Liver (tissue), 9 donors: Measurements from ENCODE around the gene FITM2. TPM values are rescaled to one million over a fixed set of nuclear protein-coding genes. Genes with fewer than 3 reads are reported as not detected.

Experiments
- DNase-seq: peaks from one replicate; pipeline ENCODE4 v3.0.0-alpha.2; 2017; ENCODE audit warnings: low spot score
- H3K27ac ChIP-seq, 2 donors: one replicate each; pipeline ENCODE4 v1.7.0; 2013; ENCODE audit warnings: inconsistent platforms in 2 of 2, low read length in 2 of 2, control low read depth in 1 of 2, low read depth in 1 of 2, mild to moderate bottlenecking in 1 of 2
- H3K27me3 ChIP-seq, 4 donors: one replicate each; pipeline versions ENCODE4 v1.6.1 to v1.7.0; 2013; ENCODE audit warnings: low read length in 3 of 4, inconsistent platforms in 1 of 4, mild to moderate bottlenecking in 1 of 4, moderate library complexity in 1 of 4; ENCODE audit not compliant: control insufficient read depth in 4 of 4, insufficient read depth in 4 of 4
- H3K36me3 ChIP-seq, 4 donors: one replicate each; pipeline versions ENCODE4 v1.6.1 to v1.7.0; 2013; ENCODE audit warnings: low read length in 3 of 4, mild to moderate bottlenecking in 3 of 4, low read depth in 1 of 4, moderate library complexity in 1 of 4; ENCODE audit not compliant: control insufficient read depth in 4 of 4, insufficient read depth in 3 of 4
- H3K4me1 ChIP-seq, 4 donors: one replicate each; pipeline versions ENCODE4 v1.6.1 to v1.7.0; 2013; ENCODE audit warnings: low read length in 3 of 4, mild to moderate bottlenecking in 3 of 4, moderate library complexity in 1 of 4; ENCODE audit not compliant: control insufficient read depth in 4 of 4, insufficient read depth in 4 of 4
- H3K4me3 ChIP-seq, 3 donors: one replicate each; pipeline versions ENCODE4 v1.6.1 to v1.7.0; 2013; ENCODE audit warnings: low read length in 3 of 3, control low read depth in 1 of 3, low read depth in 1 of 3, mild to moderate bottlenecking in 1 of 3
- H3K9ac ChIP-seq, 2 donors: one replicate each; pipeline ENCODE4 v1.7.0; 2013; ENCODE audit warnings: low read length in 2 of 2, mild to moderate bottlenecking in 2 of 2, moderate library complexity in 2 of 2, control low read depth in 1 of 2, low read depth in 1 of 2
- H3K9me3 ChIP-seq, 4 donors: one replicate each; pipeline versions ENCODE4 v1.6.1 to v1.7.0; 2013; ENCODE audit warnings: low read length in 3 of 4; ENCODE audit not compliant: control insufficient read depth in 4 of 4
- EGR1 ChIP-seq, 2 donors: IDR thresholded peaks; 2 replicates each; pipeline ENCODE4 v1.6.1; 2016 to 2018; ENCODE audit warnings: antibody characterized with exemption in 2 of 2, low read depth in 2 of 2
- FOXA1 ChIP-seq: IDR thresholded peaks from 2 replicates; pipeline ENCODE4 v1.6.1; 2016; ENCODE audit warnings: antibody characterized with exemption
- FOXA2 ChIP-seq: IDR thresholded peaks from 2 replicates; pipeline ENCODE4 v1.6.1; 2016; ENCODE audit warnings: antibody characterized with exemption
- GABPA ChIP-seq, 2 donors: IDR thresholded peaks in 1 of 2; conservative IDR thresholded peaks in 1 of 2; 2 replicates each; pipeline ENCODE4 v1.6.1; 2016; ENCODE audit warnings: antibody characterized with exemption in 2 of 2, mild to moderate bottlenecking in 1 of 2, moderate library complexity in 1 of 2
- HNF4A ChIP-seq, 2 donors: conservative IDR thresholded peaks; 2 replicates each; pipeline ENCODE4 v1.6.1; 2016; ENCODE audit warnings: antibody characterized with exemption in 2 of 2, mild to moderate bottlenecking in 2 of 2
- HNF4G ChIP-seq: IDR thresholded peaks from 2 replicates; pipeline ENCODE4 v1.6.1; 2016; ENCODE audit warnings: antibody characterized with exemption
- JUND ChIP-seq, 2 donors: IDR thresholded peaks; 2 replicates each; pipeline ENCODE4 v1.6.1; 2016; ENCODE audit warnings: antibody characterized with exemption in 2 of 2
- NR2F2 ChIP-seq: IDR thresholded peaks from 2 replicates; pipeline ENCODE4 v1.6.1; 2016; ENCODE audit warnings: antibody characterized with exemption
- RAD21 ChIP-seq, 2 donors: IDR thresholded peaks; 2 replicates each; pipeline ENCODE4 v1.6.1; 2016; ENCODE audit warnings: antibody characterized with exemption in 2 of 2, mild to moderate bottlenecking in 2 of 2
- RXRA ChIP-seq, 2 donors: IDR thresholded peaks; 2 replicates each; pipeline ENCODE4 v1.6.1; 2017 to 2018; ENCODE audit warnings: antibody characterized with exemption in 2 of 2, mild to moderate bottlenecking in 1 of 2
- SP1 ChIP-seq: IDR thresholded peaks from 2 replicates; pipeline ENCODE4 v1.6.1; 2018; ENCODE audit warnings: antibody characterized with exemption, mild to moderate bottlenecking
- TAF1 ChIP-seq: conservative IDR thresholded peaks from 2 replicates; pipeline ENCODE4 v1.6.1; 2016; ENCODE audit warnings: antibody characterized with exemption, mild to moderate bottlenecking
- YY1 ChIP-seq: IDR thresholded peaks from 2 replicates; pipeline ENCODE4 v1.6.1; 2016; ENCODE audit warnings: antibody characterized with exemption, mild to moderate bottlenecking
- WGBS: extraction: QIAGEN DNeasy Blood & Tissue Kit; methylation state at CpG from one replicate; pipeline ENCODE4 v1.1.7; 2013; 5-methylcytosine and 5-hydroxymethylcytosine counted together
- polyA plus RNA-seq, 2 donors: library from polyadenylated mRNA; stranded (reverse) in 1 of 2; unstranded in 1 of 2; fragments of 200-250 nt in 1 of 2; fragments of >200 nt in 1 of 2; fragmentation: Nextera tagmentation in 1 of 2; extraction: Ambion mirVana in 1 of 2; gene quantifications; one replicate each; pipeline versions ENCODE4 v1.2.1 to v1.2.3, GENCODE V29; 2013 to 2015
- total RNA-seq, 2 donors: library from RNA; depleted of rRNA; stranded (reverse); fragments of >200 nt; gene quantifications; one replicate each; pipeline ENCODE4 v1.2.3, GENCODE V29; 2014
- TF ChIP-seq, protein P1 (sequence below): IDR thresholded peaks from 2 replicates; pipeline ENCODE4 v1.6.1; 2016; ENCODE audit warnings: antibody characterized with exemption
- TF ChIP-seq, protein P2 (sequence below): IDR thresholded peaks from 2 replicates; pipeline ENCODE4 v1.6.1; 2016; ENCODE audit warnings: antibody characterized with exemption
- TF ChIP-seq, protein P3 (sequence below): fragments of 150-350 bp; IDR thresholded peaks from 2 replicates; pipeline ENCODE4 v1.5.1; 2017; ENCODE audit warnings: improper control_type of control experiment, low read depth, low read length; ENCODE audit not compliant: missing input control
- TF ChIP-seq, protein P4 (sequence below): IDR thresholded peaks from 2 replicates; pipeline ENCODE4 v1.6.1; 2016; ENCODE audit warnings: antibody characterized with exemption, mild to moderate bottlenecking
- TF ChIP-seq, protein P5 (sequence below): IDR thresholded peaks from 2 replicates; pipeline ENCODE4 v1.6.1; 2016; ENCODE audit warnings: antibody characterized with exemption
- donor health status: healthy.
- donor health status: healthy.
- donor health status: healthy.
- donor health status: healthy.
- donor health status: healthy.

FITM2 gene
- total and polyA plus RNA-seq, 4 donors: 3.3 to 9.9 (median 3.9) TPM

DNA sequence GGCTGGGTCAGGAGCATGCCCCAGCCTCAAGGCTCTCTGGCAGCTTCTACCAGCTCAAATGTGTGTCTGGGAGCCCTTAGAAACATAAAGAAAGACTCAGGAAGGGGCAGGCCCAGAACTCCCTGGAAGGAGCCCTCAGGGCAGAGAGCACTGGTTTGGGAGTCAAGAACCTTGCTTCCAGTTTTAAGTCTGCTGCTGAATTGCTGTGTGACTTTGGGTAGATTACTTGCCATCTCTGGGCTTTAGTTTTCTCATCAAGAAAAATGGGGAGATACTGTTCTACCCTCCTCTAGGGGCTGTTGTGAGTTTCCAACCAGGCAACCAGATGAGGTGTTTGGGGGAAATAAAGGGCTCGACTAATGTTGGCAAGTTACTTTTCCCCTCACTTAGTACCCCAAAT, 55.1 kb downstream of the FITM2 start:
- no peak overlapping the region for H3K9ac ChIP-seq
- WGBS: 95% methylated on average over 1 of the region's 1 CpG
- no peak for DNase-seq
- H3K27ac ChIP-seq: no peak overlapping the region
- no peaks in the 10 kb centered on the region for H3K4me1 ChIP-seq
- TF ChIP-seq, protein P1, sequence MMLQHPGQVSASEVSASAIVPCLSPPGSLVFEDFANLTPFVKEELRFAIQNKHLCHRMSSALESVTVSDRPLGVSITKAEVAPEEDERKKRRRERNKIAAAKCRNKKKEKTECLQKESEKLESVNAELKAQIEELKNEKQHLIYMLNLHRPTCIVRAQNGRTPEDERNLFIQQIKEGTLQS: no peak
- TF ChIP-seq EGR1 (IDR thresholded peaks at IDR 0.05; ENCODE audit: low read depth in 2 of 2) (no peak), RAD21 (IDR thresholded peaks at IDR 0.05) (no peak), FOXA1 (no peak), JUND (IDR thresholded peaks at IDR 0.05) (no peak), SP1 (no peak), NR2F2 (no peak), GABPA (IDR thresholded peaks at IDR 0.05 in 1 of 2, conservative IDR thresholded peaks at IDR 0.05 in 1 of 2) (no peak), TAF1 (no peak), YY1 (no peak), RXRA (IDR thresholded peaks at IDR 0.05) (no peak), HNF4G (no peak), FOXA2 (no peak), HNF4A (conservative IDR thresholded peaks at IDR 0.05) (no peak)
- TF ChIP-seq, protein P2, sequence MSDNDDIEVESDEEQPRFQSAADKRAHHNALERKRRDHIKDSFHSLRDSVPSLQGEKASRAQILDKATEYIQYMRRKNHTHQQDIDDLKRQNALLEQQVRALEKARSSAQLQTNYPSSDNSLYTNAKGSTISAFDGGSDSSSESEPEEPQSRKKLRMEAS: no peak
- TF ChIP-seq, protein P3, sequence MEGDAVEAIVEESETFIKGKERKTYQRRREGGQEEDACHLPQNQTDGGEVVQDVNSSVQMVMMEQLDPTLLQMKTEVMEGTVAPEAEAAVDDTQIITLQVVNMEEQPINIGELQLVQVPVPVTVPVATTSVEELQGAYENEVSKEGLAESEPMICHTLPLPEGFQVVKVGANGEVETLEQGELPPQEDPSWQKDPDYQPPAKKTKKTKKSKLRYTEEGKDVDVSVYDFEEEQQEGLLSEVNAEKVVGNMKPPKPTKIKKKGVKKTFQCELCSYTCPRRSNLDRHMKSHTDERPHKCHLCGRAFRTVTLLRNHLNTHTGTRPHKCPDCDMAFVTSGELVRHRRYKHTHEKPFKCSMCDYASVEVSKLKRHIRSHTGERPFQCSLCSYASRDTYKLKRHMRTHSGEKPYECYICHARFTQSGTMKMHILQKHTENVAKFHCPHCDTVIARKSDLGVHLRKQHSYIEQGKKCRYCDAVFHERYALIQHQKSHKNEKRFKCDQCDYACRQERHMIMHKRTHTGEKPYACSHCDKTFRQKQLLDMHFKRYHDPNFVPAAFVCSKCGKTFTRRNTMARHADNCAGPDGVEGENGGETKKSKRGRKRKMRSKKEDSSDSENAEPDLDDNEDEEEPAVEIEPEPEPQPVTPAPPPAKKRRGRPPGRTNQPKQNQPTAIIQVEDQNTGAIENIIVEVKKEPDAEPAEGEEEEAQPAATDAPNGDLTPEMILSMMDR: no peak
- TF ChIP-seq, protein P4, sequence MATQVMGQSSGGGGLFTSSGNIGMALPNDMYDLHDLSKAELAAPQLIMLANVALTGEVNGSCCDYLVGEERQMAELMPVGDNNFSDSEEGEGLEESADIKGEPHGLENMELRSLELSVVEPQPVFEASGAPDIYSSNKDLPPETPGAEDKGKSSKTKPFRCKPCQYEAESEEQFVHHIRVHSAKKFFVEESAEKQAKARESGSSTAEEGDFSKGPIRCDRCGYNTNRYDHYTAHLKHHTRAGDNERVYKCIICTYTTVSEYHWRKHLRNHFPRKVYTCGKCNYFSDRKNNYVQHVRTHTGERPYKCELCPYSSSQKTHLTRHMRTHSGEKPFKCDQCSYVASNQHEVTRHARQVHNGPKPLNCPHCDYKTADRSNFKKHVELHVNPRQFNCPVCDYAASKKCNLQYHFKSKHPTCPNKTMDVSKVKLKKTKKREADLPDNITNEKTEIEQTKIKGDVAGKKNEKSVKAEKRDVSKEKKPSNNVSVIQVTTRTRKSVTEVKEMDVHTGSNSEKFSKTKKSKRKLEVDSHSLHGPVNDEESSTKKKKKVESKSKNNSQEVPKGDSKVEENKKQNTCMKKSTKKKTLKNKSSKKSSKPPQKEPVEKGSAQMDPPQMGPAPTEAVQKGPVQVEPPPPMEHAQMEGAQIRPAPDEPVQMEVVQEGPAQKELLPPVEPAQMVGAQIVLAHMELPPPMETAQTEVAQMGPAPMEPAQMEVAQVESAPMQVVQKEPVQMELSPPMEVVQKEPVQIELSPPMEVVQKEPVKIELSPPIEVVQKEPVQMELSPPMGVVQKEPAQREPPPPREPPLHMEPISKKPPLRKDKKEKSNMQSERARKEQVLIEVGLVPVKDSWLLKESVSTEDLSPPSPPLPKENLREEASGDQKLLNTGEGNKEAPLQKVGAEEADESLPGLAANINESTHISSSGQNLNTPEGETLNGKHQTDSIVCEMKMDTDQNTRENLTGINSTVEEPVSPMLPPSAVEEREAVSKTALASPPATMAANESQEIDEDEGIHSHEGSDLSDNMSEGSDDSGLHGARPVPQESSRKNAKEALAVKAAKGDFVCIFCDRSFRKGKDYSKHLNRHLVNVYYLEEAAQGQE: no peak
- TF ChIP-seq, protein P5, sequence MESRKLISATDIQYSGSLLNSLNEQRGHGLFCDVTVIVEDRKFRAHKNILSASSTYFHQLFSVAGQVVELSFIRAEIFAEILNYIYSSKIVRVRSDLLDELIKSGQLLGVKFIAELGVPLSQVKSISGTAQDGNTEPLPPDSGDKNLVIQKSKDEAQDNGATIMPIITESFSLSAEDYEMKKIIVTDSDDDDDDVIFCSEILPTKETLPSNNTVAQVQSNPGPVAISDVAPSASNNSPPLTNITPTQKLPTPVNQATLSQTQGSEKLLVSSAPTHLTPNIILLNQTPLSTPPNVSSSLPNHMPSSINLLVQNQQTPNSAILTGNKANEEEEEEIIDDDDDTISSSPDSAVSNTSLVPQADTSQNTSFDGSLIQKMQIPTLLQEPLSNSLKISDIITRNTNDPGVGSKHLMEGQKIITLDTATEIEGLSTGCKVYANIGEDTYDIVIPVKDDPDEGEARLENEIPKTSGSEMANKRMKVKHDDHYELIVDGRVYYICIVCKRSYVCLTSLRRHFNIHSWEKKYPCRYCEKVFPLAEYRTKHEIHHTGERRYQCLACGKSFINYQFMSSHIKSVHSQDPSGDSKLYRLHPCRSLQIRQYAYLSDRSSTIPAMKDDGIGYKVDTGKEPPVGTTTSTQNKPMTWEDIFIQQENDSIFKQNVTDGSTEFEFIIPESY: no peak
- H3K36me3 ChIP-seq: no peaks in the 10 kb centered on the region
- no peaks in the 10 kb centered on the region for H3K27me3 ChIP-seq
- H3K9me3 ChIP-seq: no peaks in the 10 kb centered on the region
- H3K4me3 ChIP-seq: no peak overlapping the region

DNA sequence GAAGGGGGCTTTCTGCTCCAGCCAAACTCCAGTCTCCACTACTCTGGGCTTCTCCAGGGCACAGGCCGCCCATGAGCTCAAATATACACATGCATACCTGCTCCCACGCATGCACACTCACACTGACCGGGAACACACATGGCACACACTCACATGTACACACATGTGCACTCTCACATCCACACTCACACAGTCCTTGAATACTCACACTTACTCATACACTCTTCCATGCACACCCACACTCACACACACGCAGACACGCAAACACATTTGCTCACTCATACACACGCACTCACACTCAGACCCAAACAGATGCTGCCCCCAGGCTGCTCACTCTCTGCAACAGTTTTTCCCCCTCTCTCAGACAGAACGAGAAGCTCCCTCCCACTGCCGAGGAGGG, 56.9 kb downstream of the FITM2 start:
- Histone ChIP-seq H3K9ac (no peak overlapping the region), H3K27me3 (no peaks in the 10 kb centered on the region), H3K27ac (no peak overlapping the region), H3K36me3 (no peaks in the 10 kb centered on the region), H3K4me3 (no peak overlapping the region), H3K9me3 (no peaks in the 10 kb centered on the region), H3K4me1 (no peaks in the 10 kb centered on the region)
- DNase-seq: no peak
- 91% methylated on average over 8 of the region's 8 CpGs for WGBS
- no peak for TF ChIP-seq GABPA (IDR thresholded peaks at IDR 0.05 in 1 of 2, conservative IDR thresholded peaks at IDR 0.05 in 1 of 2)
- TF ChIP-seq TAF1: no peak
- TF ChIP-seq HNF4A (conservative IDR thresholded peaks at IDR 0.05): no peak
- no peak for TF ChIP-seq NR2F2
- TF ChIP-seq RXRA (IDR thresholded peaks at IDR 0.05): no peak
- TF ChIP-seq, protein P2: no peak
- no peak for TF ChIP-seq SP1
- TF ChIP-seq JUND (IDR thresholded peaks at IDR 0.05): no peak
- no peak for TF ChIP-seq RAD21 (IDR thresholded peaks at IDR 0.05)
- TF ChIP-seq FOXA2: no peak
- no peak for TF ChIP-seq FOXA1
- TF ChIP-seq, protein P1: no peak
- TF ChIP-seq, protein P4: no peak
